Measurements from ENCODE around the gene RIN2. TPM values are rescaled to one million over a fixed set of nuclear protein-coding genes. Genes with fewer than 3 reads are reported as not detected.
"Not testable (repeated sequence)": the region's sequence is repeated elsewhere in the genome, so short reads cannot be mapped to it uniquely, and the experiment has no call there.

Gene RIN2
- total RNA-seq, 6 experiments from 2014 or later, result 7.0 to 37.7 (median 13.8) TPM

DNA sequence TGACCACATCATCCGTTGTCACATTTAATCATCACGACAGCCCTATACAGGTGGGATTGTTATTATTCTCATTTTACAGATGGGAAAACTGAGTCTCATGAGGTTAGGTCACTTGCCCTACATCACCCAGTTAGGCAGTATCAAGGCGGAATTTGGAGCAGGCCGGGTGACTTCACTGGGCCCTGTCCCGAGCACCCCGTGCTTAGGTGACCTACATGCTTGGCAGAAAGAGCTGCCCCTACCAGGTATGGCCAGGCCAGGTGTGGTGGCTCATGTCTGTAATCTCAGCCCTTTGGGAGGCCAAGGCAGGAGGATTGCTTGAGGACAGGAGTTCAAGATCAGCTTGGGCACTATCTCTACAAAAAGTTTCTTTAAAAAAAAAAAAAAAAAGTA, 44.0 kb downstream of the RIN2 start:
- no peaks in the 10 kb centered on the region for H3K27me3 ChIP-seq
- DNase-seq (no peak), ATAC-seq (peak in 1 of 4 donors; percentile 7)
- 83% methylated on average over 2 of the region's 6 CpGs for WGBS (ENCODE audit: insufficient coverage, low coverage, low lambda C conversion rate, missing lambda C conversion rate)
- no peaks in the 10 kb centered on the region for H3K9me3 ChIP-seq
- H3K27ac ChIP-seq, result no peak overlapping the region
- H3K36me3 ChIP-seq, result peaks cover 0 to 6% (median 0%) of the 10 kb centered on the region in 4 donors
- no peak for TF ChIP-seq POLR2A (IDR thresholded peaks at IDR 0.05)
- TF ChIP-seq, protein P1, sequence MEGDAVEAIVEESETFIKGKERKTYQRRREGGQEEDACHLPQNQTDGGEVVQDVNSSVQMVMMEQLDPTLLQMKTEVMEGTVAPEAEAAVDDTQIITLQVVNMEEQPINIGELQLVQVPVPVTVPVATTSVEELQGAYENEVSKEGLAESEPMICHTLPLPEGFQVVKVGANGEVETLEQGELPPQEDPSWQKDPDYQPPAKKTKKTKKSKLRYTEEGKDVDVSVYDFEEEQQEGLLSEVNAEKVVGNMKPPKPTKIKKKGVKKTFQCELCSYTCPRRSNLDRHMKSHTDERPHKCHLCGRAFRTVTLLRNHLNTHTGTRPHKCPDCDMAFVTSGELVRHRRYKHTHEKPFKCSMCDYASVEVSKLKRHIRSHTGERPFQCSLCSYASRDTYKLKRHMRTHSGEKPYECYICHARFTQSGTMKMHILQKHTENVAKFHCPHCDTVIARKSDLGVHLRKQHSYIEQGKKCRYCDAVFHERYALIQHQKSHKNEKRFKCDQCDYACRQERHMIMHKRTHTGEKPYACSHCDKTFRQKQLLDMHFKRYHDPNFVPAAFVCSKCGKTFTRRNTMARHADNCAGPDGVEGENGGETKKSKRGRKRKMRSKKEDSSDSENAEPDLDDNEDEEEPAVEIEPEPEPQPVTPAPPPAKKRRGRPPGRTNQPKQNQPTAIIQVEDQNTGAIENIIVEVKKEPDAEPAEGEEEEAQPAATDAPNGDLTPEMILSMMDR (IDR thresholded peaks at IDR 0.05), result no peak
- H3K4me1 ChIP-seq, result peaks cover 0 to 4% (median 0%) of the 10 kb centered on the region in 4 donors
- intact Hi-C loops (cut with DNase I), result no loop called here
- no peak overlapping the region for H3K4me3 ChIP-seq

DNA sequence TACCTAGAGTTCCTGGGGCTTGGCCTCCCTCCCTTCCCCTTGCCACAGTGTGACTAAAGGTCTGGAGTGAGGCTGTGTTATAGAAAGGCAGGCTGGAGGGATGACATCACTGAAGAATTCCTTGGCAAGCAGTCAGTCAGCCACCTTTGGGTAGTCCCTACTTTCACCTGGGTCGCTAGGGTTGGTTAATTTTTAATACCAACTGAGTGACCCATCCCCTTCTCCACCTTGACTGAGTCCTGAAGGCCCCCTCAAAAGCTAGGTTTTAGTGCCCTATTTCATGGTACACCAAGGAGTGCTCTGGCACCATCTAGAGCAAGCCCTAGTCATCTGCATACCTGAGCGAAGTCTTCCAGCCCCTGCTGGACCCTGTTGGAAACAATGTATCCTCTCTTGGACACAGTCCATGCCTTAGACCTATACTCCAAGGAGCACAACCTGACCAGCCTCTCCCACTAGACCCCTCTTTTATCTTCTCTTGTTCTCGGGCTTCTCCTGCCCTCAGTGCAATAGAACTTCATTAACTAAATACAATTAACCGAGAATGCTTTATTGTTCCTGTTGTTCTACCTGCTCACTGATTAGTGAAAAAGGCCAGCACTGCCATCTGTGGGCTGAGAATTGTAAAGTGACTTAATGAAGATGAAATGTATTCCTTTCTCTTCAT, 44.6 kb downstream of the RIN2 start:
- ATAC-seq, result peak; percentile 49 to 98 (median 71)
- H3K27ac ChIP-seq, result no peak overlapping the region
- WGBS (ENCODE audit: insufficient coverage, low coverage, low lambda C conversion rate, missing lambda C conversion rate), result 76% methylated on average over 4 of the region's 4 CpGs
- peaks cover 0 to 5% (median 0%) of the 10 kb centered on the region in 4 donors for H3K4me1 ChIP-seq
- no peaks in the 10 kb centered on the region for H3K9me3 ChIP-seq
- intact Hi-C loops (cut with DNase I), result no loop called here
- H3K36me3 ChIP-seq, result peaks cover 0 to 6% (median 0%) of the 10 kb centered on the region in 4 donors
- H3K4me3 ChIP-seq, result no peak overlapping the region
- TF ChIP-seq, protein P1 (IDR thresholded peaks at IDR 0.05), result peak in 2 of 4 donors; percentile 27 to 35
- TF ChIP-seq POLR2A (IDR thresholded peaks at IDR 0.05), result no peak
- no peaks in the 10 kb centered on the region for H3K27me3 ChIP-seq
- DNase-seq, result peak in 1 of 3 donors; percentile 37

DNA sequence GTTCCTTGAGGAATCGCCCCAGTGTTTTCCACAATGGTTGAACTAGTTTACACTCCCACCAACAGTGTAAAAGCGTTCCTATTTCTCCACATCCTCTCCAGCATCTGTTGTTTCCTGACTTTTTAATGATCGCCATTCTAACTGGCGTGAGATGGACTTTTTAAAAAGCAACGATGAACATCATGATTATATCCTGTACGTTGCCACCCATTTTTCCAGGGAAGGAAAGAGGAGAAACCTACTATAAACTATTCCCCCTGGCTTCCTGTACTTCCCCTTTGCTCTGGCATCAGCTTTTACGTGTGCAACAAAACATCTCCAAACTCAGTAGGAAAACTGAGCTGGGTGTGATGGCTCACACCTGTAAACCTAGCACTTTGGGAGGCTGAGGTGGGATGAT, 48.2 kb downstream of the RIN2 start:
- H3K36me3 ChIP-seq; H3K27ac ChIP-seq; H3K9me3 ChIP-seq; DNase-seq; H3K4me3 ChIP-seq; ATAC-seq; intact Hi-C loops (cut with DNase I); H3K4me1 ChIP-seq; H3K27me3 ChIP-seq: not testable (repeated sequence)
- 63% methylated on average over 7 of the region's 7 CpGs for WGBS (ENCODE audit: insufficient coverage, low coverage, low lambda C conversion rate, missing lambda C conversion rate)

DNA sequence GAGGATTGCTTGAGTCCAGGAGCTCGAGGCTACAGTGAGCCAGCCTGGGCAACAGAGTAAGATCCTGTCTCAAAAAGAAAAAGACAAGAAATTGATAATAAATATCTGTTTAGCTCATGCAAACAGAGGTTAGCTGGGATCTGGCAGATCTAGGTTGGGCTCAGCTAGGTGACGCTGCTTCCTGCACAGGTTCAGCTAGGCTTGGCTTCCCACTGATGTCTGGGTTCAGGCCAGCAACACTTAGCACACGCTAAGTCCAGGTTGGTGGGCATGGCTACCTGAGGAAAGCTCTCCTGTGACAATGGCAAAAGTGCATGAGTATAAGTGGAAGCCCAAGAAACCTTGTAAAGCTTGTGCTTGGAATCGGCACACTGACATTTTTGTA, 48.7 kb downstream of the RIN2 start:
- no peak overlapping the region for H3K4me3 ChIP-seq
- no peak for DNase-seq
- no peaks in the 10 kb centered on the region for H3K27me3 ChIP-seq
- no peak for TF ChIP-seq POLR2A (IDR thresholded peaks at IDR 0.05)
- TF ChIP-seq, protein P1 (IDR thresholded peaks at IDR 0.05), result no peak
- WGBS (ENCODE audit: insufficient coverage, low coverage, low lambda C conversion rate, missing lambda C conversion rate), result 64% methylated on average over 3 of the region's 4 CpGs
- intact Hi-C loops (cut with DNase I), result no loop called here
- H3K36me3 ChIP-seq, result no peaks in the 10 kb centered on the region
- H3K27ac ChIP-seq, result no peak overlapping the region
- no peaks in the 10 kb centered on the region for H3K9me3 ChIP-seq
- H3K4me1 ChIP-seq, result peaks cover 0 to 5% (median 0%) of the 10 kb centered on the region in 4 donors
- ATAC-seq, result no peak

DNA sequence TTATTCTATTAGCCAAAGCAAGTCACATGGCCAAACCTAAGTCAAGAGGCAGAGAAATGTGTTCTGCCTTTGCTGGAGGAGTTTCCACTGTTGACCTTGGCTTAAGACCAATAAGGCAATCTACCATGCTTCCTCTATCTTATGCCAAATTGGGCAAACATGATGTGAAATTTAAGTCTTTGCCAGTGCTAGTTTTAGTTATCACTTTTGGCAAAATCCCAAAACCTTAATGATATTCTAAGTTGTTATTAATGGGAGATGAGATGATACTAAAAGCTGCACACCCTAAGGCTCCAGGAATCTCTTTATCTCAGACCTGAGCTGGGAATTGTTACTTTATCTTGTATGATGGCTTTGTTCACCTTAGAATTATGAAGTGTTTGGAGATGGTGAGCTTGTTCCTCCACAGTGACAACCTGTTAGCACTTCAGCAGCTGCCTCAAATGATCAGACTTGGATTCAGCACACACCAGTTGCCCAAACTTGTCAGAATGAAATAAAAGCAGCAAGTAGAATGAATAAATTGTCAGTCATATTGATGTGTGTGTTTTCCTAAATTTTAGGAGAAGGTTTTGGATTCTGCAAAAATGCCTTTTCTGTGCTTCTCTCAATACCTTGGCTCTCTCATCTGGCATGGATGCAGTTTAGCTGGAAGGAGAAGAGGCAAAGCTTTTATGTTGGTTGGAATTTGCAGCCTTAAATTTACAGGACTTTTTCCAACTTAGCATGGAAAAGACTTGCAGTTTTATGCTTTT, 49.3 kb downstream of the RIN2 start:
- DNase-seq (no peak), ATAC-seq (peak in 1 of 4 donors; percentile 16)
- Histone ChIP-seq H3K4me1 (peaks cover 0 to 5% (median 0%) of the 10 kb centered on the region in 4 donors), H3K4me3 (no peak overlapping the region), H3K9me3 (no peaks in the 10 kb centered on the region), H3K27ac (no peak overlapping the region), H3K27me3 (no peaks in the 10 kb centered on the region), H3K36me3 (no peaks in the 10 kb centered on the region)
- intact Hi-C loops (cut with DNase I), result no loop called here
- TF ChIP-seq, protein P1 (IDR thresholded peaks at IDR 0.05), result no peak
- no peak for TF ChIP-seq POLR2A (IDR thresholded peaks at IDR 0.05)

Measured in right lobe of liver (tissue), 6 donors.